GM21528 (cell line): ENCODE measurements around the gene DCLK2.

ENCODE experiments used
- ATAC-seq: cut with Tn5 transposase; IDR thresholded peaks from one replicate; pipeline ENCODE4 v1.9.1; 2021; ENCODE audit warnings: mild to moderate bottlenecking, moderate library complexity; ENCODE audit not compliant: unreplicated experiment, low FRiP score

DCLK2 gene

DNA sequence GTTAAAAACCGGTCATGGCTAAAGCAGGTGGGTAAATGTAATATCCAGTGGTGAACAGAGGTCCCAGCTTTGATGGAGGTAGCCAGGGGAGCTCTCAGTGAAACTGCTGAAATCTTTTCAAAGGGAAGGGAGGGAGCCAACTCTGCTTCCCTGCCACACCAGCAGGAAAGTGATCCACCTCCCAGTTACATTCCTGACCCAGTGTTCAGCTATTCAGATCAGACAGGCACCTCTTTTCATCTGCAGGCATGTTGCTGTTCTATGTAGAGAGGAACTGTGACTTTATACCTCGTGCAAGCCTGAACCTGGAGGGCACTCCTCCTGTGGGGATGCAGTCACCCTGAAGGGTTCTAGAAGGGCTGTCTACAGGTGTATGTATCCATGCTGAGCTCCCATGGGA is 37.6 kb downstream of the DCLK2 start:
- no peak for ATAC-seq

DNA sequence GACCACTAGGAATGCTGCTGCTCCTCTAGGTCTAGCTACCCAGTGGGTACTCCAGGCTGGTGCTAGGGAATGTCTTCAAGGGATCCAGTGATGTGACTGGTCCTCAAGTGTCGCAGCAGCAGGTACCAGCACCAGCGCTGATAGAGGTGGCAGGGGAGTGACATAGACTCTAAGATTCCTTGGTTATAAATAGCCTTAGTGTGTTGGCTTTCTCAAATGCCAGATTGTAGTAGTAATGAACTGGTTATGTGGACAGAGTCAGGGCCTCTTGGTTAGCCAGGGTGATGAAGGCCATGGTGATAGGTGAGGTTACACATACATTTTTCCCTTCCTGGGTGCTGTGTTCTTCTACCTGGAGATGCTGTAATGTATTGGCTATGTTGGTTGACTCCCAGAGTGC is 38.3 kb downstream of the DCLK2 start:
- ATAC-seq = no peak

DNA sequence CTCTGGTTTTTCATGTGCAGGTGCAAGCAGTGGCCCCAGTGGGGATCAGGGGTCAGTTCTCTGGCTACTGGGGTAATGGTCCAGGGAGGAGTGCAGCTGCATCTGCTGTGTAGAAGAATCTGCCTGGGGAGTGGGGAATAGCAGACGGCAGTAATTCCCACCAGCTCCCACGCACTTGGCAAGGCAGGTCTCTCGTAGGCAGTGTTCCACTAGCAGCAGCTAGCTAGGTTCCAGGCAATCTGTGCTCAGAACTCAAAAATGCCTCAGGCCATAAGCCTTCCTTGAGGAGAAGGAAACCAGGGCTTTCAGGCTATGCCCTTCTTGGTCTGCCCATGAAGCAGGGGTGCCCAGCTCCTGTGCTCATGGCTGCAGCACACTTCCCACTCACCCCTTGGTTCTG is 38.8 kb downstream of the DCLK2 start:
- no peak for ATAC-seq

DNA sequence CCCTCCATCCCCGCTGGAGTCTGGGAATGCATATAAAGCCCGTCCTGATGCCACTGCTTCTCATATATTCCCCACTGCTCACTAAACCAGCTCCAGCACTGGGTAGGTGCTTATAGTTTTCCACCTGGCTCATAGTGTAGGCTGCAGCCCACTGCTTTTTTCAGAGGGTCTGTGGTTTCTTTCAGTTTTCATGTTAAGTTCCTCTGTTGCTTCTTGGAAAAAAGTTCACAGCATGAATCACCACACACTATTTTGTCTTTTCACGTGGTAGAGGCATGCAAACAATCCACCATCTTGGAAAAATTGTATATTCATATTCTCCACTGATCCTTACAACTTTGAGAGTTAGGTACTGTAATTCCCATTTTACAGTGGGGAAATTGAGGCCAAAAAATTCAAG is 39.4 kb downstream of the DCLK2 start:
- no peak for ATAC-seq

DNA sequence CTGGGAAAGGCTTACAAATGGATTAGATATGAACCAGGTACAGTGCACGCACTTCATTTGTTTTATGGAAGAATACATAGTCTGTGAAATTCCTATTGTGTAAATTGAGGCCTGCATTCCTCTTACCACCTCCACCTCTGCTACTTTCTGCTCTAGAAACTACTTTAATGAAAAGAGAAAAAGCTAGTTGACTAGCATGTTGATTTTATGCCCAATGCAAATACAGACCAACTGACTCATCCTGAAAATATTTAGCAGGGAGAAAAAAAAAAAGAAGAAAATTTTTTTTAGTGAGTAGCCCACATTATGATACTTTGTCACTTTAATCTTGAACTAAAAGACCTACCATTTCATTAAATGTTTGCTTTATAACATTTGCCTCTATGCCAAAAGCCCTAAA is 41.2 kb downstream of the DCLK2 start:
- no peak for ATAC-seq

DNA sequence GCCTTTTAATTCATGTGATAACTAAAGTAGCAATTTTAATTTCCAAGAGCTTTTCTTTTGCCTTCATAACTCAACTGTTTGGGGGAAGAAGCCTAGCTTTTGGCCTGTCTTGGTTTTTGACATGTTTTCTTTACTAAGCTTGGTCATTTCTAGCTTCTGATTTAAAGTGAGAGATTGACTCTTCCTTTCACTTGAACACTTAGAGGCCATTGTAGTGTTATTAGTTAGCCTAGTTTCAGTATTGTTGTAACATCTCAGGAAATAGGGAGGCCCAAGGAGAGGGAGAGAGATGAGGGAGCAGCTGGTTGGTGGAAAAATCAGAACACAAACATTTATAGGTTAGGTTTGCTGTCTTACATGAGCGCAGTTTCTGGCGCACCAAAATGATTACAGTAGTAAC is 44.8 kb downstream of the DCLK2 start:
- ATAC-seq = no peak

DNA sequence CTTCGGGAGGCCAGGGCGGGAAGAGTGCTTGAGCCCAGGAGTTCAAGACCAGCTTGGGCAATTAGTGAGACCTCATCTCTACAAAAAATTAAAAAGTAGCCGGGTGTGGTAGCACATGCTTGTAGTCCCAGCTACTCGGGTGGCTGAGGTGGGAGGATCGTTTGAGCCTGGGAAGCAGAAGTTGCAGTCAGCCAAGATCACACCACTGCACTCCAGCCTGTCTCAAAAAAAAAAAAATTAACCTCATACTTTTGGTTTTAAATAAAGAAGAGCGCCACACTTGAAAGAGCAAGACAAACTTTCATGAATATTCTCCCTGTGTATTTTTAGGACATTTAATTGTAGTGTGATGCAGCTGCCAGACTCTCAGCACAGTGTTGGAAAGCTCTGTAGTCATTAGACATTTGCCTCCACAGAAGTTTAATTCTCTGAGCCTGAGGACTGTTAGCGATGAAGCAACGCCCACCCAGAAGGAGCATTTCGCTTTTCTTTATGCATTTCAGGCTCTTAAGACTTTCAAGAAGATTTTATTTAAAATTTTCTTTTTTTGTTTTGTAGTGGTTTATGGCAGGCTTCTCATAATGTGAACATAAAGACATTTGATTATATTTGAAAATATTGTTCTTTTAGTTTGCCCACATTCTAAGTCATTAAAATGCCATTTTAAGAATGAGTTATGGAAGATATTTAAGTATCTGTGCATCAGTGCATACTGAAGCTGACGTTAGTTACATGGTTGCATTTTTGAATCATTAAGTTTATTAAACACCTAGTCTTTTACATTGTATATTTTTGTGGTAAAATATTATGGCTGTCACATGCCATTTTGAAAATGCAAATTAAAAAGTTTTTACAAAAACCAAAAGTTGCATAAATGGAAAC is 45.8 kb downstream of the DCLK2 start:
- no peak for ATAC-seq

DNA sequence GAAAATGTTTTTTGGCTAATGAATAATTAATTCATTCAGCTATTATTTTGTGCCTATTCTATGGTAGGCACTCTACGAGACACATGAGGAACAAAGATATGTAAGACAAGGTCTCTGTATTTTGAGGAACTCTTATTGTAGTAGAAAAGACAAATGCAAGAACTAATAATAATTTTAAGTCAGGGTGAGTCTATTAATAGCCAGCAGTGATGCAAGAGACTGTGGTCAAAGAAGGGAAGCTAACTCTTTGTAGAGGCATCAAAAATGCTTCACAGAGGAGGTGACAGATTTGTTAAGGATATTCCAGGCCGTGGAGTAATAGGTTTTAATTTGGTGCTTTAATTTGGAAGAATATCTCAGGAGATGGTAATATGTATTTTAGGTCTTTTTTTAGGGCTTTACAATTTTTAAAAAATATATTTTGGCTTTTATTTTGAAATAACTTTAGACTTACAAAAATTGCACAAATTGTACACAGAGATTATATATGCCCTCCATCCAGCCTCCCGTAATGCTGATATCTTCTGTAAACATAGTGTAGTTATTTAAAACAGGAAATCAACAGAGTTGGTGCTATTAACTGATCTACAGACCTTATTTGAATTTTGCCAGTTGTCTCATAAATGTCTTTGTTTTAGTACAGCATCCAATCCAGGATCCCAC is 48.1 kb downstream of the DCLK2 start:
- ATAC-seq = no peak

DNA sequence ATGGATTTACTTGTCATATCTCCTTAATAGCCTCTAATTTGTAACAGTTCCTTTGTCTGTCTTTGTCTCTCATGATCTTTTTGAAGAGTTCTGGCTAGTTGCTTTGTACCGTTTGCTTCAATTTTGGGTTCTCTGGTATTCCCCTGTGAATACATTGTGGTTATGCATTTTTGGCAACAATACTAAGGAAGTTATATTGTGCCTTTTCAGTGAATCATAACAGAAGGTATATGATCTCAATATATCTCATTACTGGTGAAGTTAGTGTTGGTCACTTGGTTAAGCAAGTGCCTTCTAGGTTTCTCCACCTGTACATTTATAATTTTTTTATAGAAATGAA is 48.6 kb downstream of the DCLK2 start:
- no peak for ATAC-seq

DNA sequence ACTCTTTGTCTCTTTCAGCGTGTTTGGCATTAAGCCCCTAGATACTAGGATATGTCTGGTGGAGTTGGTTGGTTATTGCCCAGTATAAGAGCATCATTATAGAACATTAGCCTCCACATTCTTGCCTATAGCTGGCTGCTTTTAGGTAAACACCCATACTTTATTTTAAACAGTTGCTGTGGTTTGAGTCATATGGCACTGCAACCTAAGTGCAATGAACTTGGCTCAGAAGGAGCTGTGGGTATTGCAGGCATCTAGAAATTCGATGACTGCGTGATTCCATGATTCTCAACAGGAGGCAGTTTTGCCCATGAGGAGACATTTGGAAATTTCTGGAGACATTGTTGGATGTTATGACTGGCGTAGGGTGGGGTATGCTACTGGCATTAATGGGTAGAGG is 49.5 kb downstream of the DCLK2 start:
- no peak for ATAC-seq

DNA sequence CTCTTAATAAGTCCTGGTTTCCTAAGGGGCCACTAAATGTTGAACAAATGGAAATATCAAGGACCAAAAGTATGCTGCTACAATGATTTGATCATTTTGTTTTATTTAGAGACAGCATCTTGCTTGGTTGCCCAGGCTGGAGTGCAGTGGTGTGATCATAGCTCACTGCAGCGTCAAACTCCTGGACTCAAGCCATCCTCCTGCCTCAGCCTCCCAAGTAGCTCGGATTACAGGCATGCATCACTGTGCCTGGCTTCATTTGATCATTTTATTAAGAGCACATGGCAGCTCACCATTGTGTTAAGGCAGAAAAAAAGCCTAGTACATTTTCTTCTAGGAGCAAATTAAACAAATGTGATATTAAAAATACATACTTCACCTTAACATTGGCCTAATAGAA is 52.7 kb downstream of the DCLK2 start:
- ATAC-seq = no peak

DNA sequence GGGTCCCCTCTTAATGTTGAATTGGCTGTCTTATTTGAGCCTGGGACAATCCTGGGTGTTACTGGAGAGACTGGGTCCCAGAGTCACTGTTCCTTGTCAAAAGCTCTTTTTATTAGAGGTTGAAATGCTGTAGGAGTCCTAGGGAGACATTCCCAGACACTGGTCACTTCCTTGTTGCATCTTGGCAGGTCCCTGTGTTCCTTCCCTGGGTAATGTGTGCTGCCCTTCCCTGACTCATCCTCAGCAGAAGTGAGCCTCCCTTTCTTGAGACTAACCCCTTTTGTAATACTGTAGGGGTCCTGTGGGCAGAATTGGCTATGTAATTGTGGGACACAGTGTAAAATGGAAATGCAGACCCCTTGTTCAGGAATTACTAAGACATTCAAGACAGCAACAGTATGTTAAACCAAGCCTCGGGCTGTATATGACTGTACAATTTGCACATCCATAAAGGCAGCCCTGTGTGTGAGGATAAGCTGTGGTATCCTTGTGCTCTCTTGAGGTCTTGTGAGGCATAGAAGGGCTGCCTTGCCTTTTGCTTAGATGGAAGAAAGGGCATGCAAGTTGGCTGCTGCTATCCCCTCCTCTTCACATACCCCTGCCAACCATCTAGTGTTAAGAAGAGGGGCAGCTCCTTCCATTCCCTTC is 53.5 kb downstream of the DCLK2 start:
- no peak for ATAC-seq

DNA sequence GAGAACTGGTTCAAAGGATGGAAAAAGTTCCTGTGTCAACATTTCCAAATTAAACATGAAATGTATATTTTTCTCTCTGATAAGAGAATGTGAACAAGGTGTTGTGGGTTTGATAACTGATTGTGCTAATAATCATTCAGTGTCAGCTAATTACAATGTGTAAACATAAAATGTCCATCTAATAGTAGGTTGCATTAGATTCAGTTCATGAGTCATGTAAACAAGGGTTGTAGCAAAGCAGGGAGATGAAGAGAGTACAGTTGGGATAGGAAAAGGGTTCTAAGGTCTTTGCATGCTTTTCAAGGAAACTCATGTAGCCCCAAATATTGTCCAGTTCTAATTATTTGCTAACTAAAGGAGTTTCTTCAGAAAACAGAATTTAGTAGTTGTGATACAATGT is 55.4 kb downstream of the DCLK2 start:
- ATAC-seq = no peak

DNA sequence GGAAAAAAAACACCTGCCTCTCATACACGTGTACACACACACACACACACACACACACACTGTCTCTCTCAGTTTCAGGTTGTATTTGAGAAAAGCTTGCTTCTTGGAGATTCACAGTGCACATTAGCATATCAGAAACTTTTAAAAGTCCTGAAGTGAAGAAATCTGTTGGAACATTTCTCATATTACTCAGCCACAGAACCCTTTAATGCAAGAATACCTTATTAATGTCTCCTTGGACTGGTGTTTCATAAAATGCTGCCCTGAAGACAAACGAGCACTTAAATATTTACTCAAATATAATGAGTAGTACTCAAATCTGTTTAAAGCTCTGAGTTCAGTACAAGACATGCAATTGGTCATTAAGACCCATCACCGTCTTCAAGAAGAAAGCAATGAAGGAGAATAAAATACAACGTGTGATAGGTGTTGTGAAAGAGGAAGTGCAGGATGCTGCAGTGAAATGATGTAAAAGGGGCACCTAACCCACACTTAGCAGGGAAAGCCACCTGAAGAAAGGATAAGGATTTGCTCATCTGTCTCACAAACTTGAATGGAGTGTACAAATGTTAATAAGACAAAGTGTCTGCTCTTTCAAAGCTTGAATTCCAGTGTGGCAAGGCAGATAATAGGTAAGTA is 57.0 kb downstream of the DCLK2 start:
- ATAC-seq = no peak

DNA sequence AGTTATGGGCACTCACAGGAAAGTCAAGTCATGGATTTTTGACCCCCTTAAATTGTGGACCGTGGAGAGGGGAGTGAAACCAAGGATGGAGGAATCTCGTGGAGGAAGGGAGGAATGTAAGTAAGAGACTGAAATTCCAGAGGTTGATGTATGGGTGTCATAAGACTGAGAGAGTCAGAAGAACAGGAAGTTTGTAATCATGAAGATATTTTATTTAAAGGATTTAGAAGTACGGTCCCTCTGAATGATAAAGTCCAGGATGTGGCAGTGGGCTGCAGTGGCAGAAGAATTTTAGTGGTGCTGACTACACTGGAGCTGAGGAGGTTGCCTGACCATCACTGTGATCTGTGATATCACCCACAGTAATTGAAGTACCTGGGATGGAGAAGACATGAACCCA is 57.8 kb downstream of the DCLK2 start:
- ATAC-seq = no peak

DNA sequence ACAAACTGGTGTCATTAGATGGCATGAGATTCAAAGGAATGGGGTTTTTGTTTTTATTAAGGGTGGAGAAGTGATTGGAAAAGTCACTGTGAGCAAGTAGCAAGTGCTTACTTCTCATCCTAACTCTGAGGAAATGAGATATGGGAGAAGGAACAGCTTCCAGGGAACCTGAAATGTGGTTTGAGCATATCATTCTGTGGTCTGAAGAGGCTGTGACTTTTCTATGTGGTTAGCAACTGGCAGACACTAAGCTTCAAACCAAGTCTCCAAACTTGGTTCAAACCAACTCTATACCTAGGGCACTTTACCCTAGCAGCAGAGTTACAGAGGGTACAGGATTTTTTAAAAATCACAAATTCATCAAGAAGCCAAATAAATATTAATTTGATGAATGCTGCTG is 58.2 kb downstream of the DCLK2 start:
- ATAC-seq = no peak

DNA sequence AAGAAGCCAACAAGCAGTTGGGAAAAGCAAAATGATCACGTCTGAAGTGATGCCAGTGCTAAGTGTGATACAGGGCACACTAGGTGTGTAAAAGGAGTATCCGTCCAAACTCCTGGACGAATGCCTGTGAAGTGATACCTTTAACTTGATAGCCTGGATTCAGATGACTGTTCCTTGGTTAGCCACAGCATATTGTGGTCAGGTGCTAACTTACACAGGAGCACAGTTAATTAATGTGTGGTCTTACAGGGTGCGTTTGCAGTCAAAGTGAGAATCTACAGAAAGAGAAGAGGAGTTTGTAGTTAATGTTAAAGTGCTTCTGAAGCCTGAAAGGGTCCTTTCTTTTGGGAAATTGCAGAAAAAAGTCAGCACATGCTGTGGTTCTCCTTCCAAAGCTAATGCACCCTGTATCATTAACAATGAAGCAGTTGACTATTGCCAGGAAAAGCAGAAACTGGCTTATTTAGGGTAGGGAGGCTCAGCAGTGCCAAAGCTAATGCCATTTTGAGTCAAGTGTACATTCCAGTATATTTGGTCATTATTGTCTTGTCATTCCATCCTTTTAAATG is 61.1 kb downstream of the DCLK2 start:
- no peak for ATAC-seq

DNA sequence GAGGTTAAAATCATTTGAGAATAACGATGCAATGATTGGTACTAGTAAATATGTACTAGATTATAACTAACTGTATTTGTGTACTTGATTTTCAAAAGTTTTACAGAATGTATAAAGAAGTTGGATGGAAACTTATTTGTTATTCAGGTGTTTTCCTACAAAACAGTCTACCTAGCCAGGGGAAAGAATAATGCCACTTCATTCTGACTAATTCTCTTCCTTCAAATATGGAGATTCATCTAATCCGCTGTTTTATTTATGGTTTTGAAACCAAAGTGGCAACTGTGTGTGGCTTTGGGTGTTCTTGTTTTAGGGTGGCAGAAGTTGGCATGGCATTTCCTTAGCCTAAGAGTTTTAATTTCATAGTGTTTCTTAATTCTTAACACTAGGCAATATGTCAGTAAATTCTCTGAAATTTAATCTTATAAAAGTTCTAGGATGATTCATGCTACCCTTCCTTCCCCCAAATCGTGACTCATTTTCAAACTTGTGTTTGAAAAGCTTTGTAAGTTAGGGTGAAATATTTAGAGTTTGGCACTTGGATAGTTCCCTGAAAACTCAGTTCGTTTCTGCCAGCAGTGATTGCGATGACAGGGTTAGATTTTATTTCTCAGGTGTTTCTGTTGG is 62.6 kb downstream of the DCLK2 start:
- ATAC-seq = no peak

DNA sequence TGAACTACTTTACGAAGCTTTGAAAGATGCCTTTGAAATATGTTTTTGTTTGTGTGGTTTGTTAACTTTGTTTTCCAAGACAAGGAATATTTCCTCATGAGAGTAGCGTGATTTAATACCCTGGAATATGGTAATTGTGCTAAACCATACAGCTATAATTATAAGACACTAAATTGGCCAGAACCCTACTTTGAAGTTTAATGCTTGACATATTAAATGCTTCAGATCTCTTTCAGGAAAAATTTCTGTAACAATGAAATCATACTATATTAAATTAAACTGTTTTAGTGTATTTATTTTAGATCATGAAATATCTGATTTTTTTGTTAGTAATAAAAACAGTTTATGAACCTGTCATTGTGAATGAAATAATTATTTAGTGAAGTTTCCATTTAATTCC is 63.5 kb downstream of the DCLK2 start:
- no peak for ATAC-seq

DNA sequence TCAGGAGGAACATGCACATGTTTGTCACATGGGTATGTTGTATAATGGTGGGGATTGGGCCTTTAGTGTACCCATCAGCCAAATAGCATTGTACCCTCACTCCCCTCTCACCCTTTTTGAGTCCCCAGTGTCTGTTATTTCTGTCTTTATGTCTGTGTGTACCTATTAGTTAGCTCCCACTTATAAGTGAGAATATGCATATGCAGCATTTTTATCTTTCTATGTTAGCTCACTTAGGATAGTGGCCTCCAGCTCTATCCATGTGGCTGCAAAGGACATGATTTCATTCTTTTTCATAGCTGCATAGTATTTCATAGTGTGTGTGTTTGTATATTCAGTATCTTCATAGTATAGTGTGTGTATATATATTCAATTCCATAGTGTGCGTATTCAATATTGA is 64.6 kb downstream of the DCLK2 start:
- ATAC-seq = no peak
